MM.1S (cell line): ENCODE data around the gene CTU2.

ENCODE experiments used
- CTCF ChIP-seq: fragments of 300-600 bp; sonication (generic); IDR thresholded peaks from 2 replicates; pipeline ENCODE4 v1.5.1; 2016; ENCODE audit warnings: antibody characterized with exemption, low read length, mixed read lengths
- EZH2 ChIP-seq: fragments of 300-600 bp; sonication (generic); optimal IDR thresholded peaks from 2 replicates; pipeline ENCODE3; 2017; ENCODE audit warnings: low read depth, mild to moderate bottlenecking, antibody characterized with exemption, low read length, mixed read lengths

GRCh38 chr16:88761830-88762229, 55.5 kb downstream of the CTU2 start:
- TF ChIP-seq CTCF, result no peak
- TF ChIP-seq EZH2, result no peak
